ENCODE measurements around the gene KBTBD3. TPM values are rescaled to one million over a fixed set of nuclear protein-coding genes. Genes with fewer than 3 reads are reported as not detected.
"Not testable (repeated sequence)": the region's sequence is repeated elsewhere in the genome, so short reads cannot be mapped to it uniquely, and the experiment has no call there.

Gene KBTBD3
- total and polyA plus RNA-seq, 2 donors: 4.6 to 20.1 TPM

- 53% methylated on average over 3 of the region's 3 CpGs for whole genome bisulfite sequencing
- H3K27ac ChIP-seq (ENCODE audit: low read depth): no peak overlapping the region
- no peak for DNase-seq (ENCODE audit: extremely low spot score)
- H3K4me1 ChIP-seq (ENCODE audit: insufficient read depth): peaks cover 2% of the 10 kb centered on the region
- no peak overlapping the region for H3K4me3 ChIP-seq (ENCODE audit: low read depth, low read length)
- peaks cover 2% of the 10 kb centered on the region for H3K36me3 ChIP-seq (ENCODE audit: insufficient read depth)
Observed at GRCh38 chr11:106012744-106013143, 64.4 kb downstream of the KBTBD3 start.

DNA sequence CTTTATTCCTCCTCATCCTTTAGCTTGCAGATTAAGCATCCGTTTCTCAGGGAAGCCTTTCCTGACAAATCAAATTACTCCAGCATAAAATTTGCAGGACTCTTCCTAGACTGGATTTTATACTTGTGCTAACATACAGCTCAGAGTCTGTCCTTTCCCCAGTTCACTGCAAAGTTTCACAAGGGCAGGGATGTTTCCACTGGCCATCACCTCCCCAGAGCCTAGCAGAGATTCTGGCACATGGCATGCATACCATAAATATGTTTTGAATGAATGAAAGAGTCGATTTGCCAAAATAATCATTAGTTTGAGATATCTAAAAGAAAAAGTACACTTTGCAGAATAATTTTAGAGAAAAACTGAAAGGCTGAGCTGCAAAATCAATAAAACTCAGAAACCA is 65.7 kb downstream of the KBTBD3 start:
- H3K4me1 ChIP-seq (ENCODE audit: insufficient read depth): peaks cover 2% of the 10 kb centered on the region
- H3K36me3 ChIP-seq (ENCODE audit: insufficient read depth): peaks cover 2% of the 10 kb centered on the region
- WGBS: 81% methylated on average over 2 of the region's 2 CpGs
- H3K27ac ChIP-seq (ENCODE audit: low read depth): no peak overlapping the region
- no peak overlapping the region for H3K4me3 ChIP-seq (ENCODE audit: low read depth, low read length)
- DNase-seq (ENCODE audit: extremely low spot score): no peak

GRCh38 chr11:106003094-106003493 is 74.1 kb downstream of the KBTBD3 start:
- not testable (repeated sequence) for H3K4me1 ChIP-seq (ENCODE audit: insufficient read depth); DNase-seq (ENCODE audit: extremely low spot score); H3K27ac ChIP-seq (ENCODE audit: low read depth); H3K36me3 ChIP-seq (ENCODE audit: insufficient read depth); H3K4me3 ChIP-seq (ENCODE audit: low read depth, low read length)
- 94% methylated on average over 4 of the region's 4 CpGs for WGBS

DNA sequence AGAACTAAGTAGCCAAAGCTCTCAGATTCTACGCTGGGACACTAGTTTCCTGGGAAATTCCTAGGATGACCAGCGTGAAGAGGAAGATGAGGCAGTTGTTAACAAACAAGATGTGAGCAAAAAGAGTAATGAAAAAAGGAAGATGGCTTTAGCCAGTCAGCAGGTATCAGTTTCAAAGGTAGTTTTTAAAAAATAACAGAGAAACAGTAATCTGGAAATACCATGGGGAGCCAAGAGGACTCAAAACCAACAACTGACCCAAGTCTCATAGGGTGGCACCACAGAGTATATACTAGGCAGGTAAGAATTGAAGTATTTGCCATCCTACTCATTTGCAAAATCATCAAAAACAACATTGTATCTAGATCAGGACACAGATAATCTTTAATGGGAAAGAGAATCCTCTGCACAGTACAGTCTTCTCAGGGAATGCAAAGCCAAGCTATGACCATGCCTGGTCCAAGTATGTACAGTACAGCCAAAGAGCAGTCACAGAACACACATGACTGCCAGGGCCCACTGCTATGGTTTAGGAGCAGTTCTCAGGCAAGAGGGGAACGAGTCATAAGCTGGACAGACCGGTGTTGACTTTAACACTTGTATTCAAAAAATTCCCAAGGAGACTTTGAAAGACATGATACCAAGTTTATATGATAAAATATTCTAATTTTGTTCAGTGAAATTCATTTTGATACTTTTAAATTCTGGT is 75.7 kb downstream of the KBTBD3 start:
- WGBS: 95% methylated on average over 4 of the region's 4 CpGs
- Histone ChIP-seq H3K27ac (ENCODE audit: low read depth) (no peak overlapping the region), H3K4me1 (ENCODE audit: insufficient read depth) (no peaks in the 10 kb centered on the region)

More for the DNA sequence above, 75.7 kb downstream of the KBTBD3 start:
- H3K36me3 ChIP-seq (ENCODE audit: insufficient read depth): peaks cover 2% of the 10 kb centered on the region
- DNase-seq (ENCODE audit: extremely low spot score): no peak
- H3K4me3 ChIP-seq (ENCODE audit: low read depth, low read length): no peak overlapping the region

Other genes starting within 250 kb of the KBTBD3 start
- 49.8 TPM for gene MSANTD4, start 55.1 kb downstream of the KBTBD3 start, total RNA-seq
- gene MSANTD4, start 55.1 kb downstream of the KBTBD3 start, polyA plus RNA-seq: 17.0 TPM
- gene AASDHPPT, start 315 bp upstream of the KBTBD3 start, total RNA-seq: 64.6 TPM
- gene AASDHPPT, start 315 bp upstream of the KBTBD3 start, polyA plus RNA-seq: 17.8 TPM

Measured in urinary bladder (tissue), 4 donors.